Gastroesophageal sphincter (tissue), 3 donors: ENCODE results near the gene TNFSF15.
"Not testable (repeated sequence)": the region's sequence is repeated elsewhere in the genome, so short reads cannot be mapped to it uniquely, and the experiment has no call there.

ENCODE experiments used
- CTCF ChIP-seq, 4 experiments: fragments of 200-600 bp in 2 of 4; fragments of 450-650 bp in 2 of 4; sonication (generic) in 1 of 4; IDR thresholded peaks; one replicate each; pipeline ENCODE4 v1.5.1; 2017 to 2019; ENCODE audit warnings: antibody characterized with exemption in 4 of 4, mild to moderate bottlenecking in 2 of 4, moderate library complexity in 2 of 4
- EP300 ChIP-seq: sonication (generic); formaldehyde crosslinking; IDR thresholded peaks from one replicate; pipeline ENCODE4 v1.6.1; 2017; ENCODE audit warnings: antibody characterized with exemption, mild to moderate bottlenecking
- POLR2A ChIP-seq, 2 donors: fragments of 450-650 bp; IDR thresholded peaks; one replicate each; pipeline ENCODE4 v1.6.1; 2017; ENCODE audit warnings: antibody characterized with exemption in 2 of 2, mild to moderate bottlenecking in 2 of 2, moderate library complexity in 1 of 2

- TF ChIP-seq POLR2A (IDR thresholded peaks at IDR 0.05); CTCF (IDR thresholded peaks at IDR 0.05); EP300: not testable (repeated sequence)
Measured at GRCh38 chr9:114735139-114735538, 70.7 kb downstream of the TNFSF15 start.
